SK-N-SH treated with all-trans-retinoic acid at 6 μM for 48 hours (cell line): ENCODE results near the gene CYP46A1.

ENCODE experiments used
- ATAC-seq: fragments of 200-7000 bp; cut with Tn5 transposase; 3 replicates; pipeline ENCODE4 v1.9.1; 2020; ENCODE audit warnings: mild to moderate bottlenecking, moderate library complexity
- ARNTL ChIP-seq: fragments of 450-650 bp; formaldehyde crosslinking; IDR thresholded peaks from 2 replicates; pipeline ENCODE4 v1.5.0; 2020; ENCODE audit warnings: low read depth, mild to moderate bottlenecking, moderate library complexity, borderline replicate concordance
- BACH2 ChIP-seq: fragments of 250-450 bp; sonication (Bioruptor Pico); IDR thresholded peaks from 2 replicates; pipeline ENCODE4 v1.9.0; 2021; ENCODE audit warnings: mild to moderate bottlenecking, borderline replicate concordance
- CSDC2 ChIP-seq: fragments of 250-450 bp; sonication (Bioruptor Pico); IDR thresholded peaks from 2 replicates; pipeline ENCODE4 v1.5.0; 2020; ENCODE audit warnings: mild to moderate bottlenecking, moderate library complexity
- CSRNP3 ChIP-seq: fragments of 250-450 bp; sonication (Bioruptor Pico); IDR thresholded peaks from 2 replicates; pipeline ENCODE4 v1.5.1; 2021; ENCODE audit warnings: mild to moderate bottlenecking, moderate library complexity
- ESRRG ChIP-seq: fragments of 250-450 bp; sonication (Bioruptor Pico); IDR thresholded peaks from 2 replicates; pipeline ENCODE4 v1.6.1; 2021; ENCODE audit warnings: mild to moderate bottlenecking
- GLIS3 ChIP-seq: fragments of 250-450 bp; sonication (Bioruptor Pico); IDR thresholded peaks from 2 replicates; pipeline ENCODE4 v1.5.0; 2020; ENCODE audit warnings: mild to moderate bottlenecking, moderate library complexity
- ISL1 ChIP-seq: fragments of 250-450 bp; sonication (Bioruptor Pico); IDR thresholded peaks from 2 replicates; pipeline ENCODE4 v2.1.2; 2022; ENCODE audit warnings: mild to moderate bottlenecking, moderate library complexity
- PPARA ChIP-seq: fragments of 250-450 bp; sonication (Bioruptor Pico); IDR thresholded peaks from 2 replicates; pipeline ENCODE4 v1.5.0; 2020; ENCODE audit warnings: mild to moderate bottlenecking, borderline replicate concordance
- RARB ChIP-seq: fragments of 250-450 bp; sonication (Bioruptor Pico); IDR thresholded peaks from 2 replicates; pipeline ENCODE4 v1.8.0; 2021; ENCODE audit warnings: mild to moderate bottlenecking, moderate library complexity
- SNAI2 ChIP-seq: fragments of 250-450 bp; sonication (Bioruptor Pico); IDR thresholded peaks from 2 replicates; pipeline ENCODE4 v1.5.0; 2020; ENCODE audit warnings: mild to moderate bottlenecking, moderate library complexity
- TCF4 ChIP-seq: fragments of 250-450 bp; sonication (Bioruptor Pico); IDR thresholded peaks from 2 replicates; pipeline ENCODE4 v1.8.0; 2021; ENCODE audit warnings: mild to moderate bottlenecking, moderate library complexity, borderline replicate concordance
- TOX ChIP-seq: fragments of 250-450 bp; sonication (Bioruptor Pico); IDR thresholded peaks from 2 replicates; pipeline ENCODE4 v1.8.0; 2021; ENCODE audit warnings: mild to moderate bottlenecking, moderate library complexity, borderline replicate concordance
- ZC3H10 ChIP-seq: fragments of 250-450 bp; sonication (Bioruptor Pico); IDR thresholded peaks from 2 replicates; pipeline ENCODE4 v1.5.1; 2021; ENCODE audit warnings: mild to moderate bottlenecking, moderate library complexity
- ZFP3 ChIP-seq: fragments of 250-450 bp; sonication (Bioruptor Pico); IDR thresholded peaks from 2 replicates; pipeline ENCODE4 v1.5.0; 2020; ENCODE audit warnings: mild to moderate bottlenecking, moderate library complexity
- ZFP30 ChIP-seq: fragments of 450-650 bp; formaldehyde crosslinking; IDR thresholded peaks from 2 replicates; pipeline ENCODE4 v1.5.0; 2022; ENCODE audit warnings: mild to moderate bottlenecking, moderate library complexity
- ZNF565 ChIP-seq: fragments of 450-650 bp; formaldehyde crosslinking; conservative IDR thresholded peaks from 2 replicates; pipeline ENCODE4 v1.5.0; 2020; ENCODE audit warnings: low read depth, mild to moderate bottlenecking, moderate library complexity
- ZNF70 ChIP-seq: fragments of 450-650 bp; formaldehyde crosslinking; IDR thresholded peaks from 2 replicates; pipeline ENCODE4 v1.5.0; 2020; ENCODE audit warnings: mild to moderate bottlenecking, moderate library complexity
- ZNF8 ChIP-seq: fragments of 450-650 bp; formaldehyde crosslinking; IDR thresholded peaks from 2 replicates; pipeline ENCODE4 v1.5.0; 2020; ENCODE audit warnings: mild to moderate bottlenecking, moderate library complexity
- TF ChIP-seq, protein P1 (sequence below): fragments of 250-450 bp; sonication (Bioruptor Pico); IDR thresholded peaks from 2 replicates; pipeline ENCODE4 v1.8.0; 2020; ENCODE audit warnings: mild to moderate bottlenecking, moderate library complexity, borderline replicate concordance
- TF ChIP-seq, protein P2 (sequence below): fragments of 250-450 bp; sonication (Bioruptor Pico); IDR thresholded peaks from 2 replicates; pipeline ENCODE4 v1.5.1; 2020; ENCODE audit warnings: low read depth, mild to moderate bottlenecking, moderate library complexity

The CYP46A1 gene

DNA sequence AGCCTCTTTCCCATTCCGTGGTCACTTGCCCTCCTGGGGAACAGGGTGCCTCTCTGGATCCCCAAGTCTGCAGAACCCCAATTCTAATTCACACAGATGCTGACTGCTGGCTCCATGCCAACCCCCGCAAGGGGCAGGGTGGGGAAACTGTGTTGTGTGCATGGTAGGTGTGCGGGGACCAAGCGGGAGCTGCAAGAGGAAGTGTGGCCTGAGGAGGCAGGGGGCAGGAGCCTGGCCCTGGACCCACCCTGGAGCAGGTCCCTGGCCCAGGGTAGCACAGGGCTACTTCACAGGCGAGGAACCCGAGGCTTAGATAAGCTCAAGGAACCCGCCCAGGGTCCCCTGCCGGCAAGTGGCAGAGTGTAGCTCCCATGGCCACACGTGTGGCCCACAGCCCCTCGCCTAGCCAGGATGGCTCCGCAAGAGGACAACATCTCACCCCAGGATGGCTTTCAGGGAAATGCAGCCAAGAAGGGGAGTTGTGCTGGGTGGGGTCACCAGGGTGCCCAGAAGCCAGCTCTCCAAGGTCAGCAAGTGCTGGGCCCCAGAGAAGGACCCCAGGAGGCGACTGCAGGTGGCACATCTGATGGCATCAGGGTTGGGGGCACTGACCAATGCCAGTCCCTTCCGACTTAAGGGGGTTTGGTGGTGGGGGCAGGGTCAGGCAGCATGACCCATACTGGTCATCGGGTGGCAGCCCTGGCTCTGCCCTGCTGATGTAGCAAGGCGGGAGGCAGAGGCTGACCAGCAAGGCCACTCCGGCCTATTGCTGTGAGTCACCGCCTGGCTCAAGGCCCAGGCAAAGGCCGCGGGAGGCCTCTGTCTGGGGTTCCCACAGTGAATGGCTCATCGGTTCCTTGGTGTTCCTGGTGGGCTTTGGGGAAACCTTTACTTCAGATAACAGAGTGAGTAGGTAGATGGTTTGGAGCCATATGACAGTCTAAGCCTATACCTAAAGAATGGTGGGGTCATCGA, 71.8 kb downstream of the CYP46A1 start:
- ATAC-seq = peak; percentile 80

DNA sequence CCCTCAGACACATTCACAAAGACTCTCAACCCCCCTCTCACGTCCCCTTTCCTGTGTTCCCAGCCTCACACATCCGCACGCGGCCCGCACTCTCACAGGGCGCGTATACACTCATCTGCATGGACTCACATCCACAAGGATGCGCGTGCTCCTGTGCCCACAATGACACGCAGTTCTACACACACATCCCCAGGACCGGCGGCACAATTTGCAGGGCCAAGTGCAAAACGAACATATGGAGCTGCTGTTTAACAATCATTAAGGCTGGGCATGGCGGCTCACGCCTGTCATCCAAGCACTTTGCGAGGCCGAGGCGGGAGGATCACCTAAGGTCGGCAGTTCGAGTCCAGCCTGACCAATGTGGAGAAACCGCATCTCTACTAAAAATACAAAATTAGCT, 72.7 kb downstream of the CYP46A1 start:
- ATAC-seq = no peak
- no peak for TF ChIP-seq ZNF565 (CRISPR knock-in tag)
- TF ChIP-seq, all 23 proteins: peak for 0

More for the DNA sequence above, 71.8 kb downstream of the CYP46A1 start:
- no peak for TF ChIP-seq TCF4 (CRISPR knock-in tag)
- no peak for TF ChIP-seq ISL1 (CRISPR knock-in tag)
- TF ChIP-seq ZFP30 (CRISPR knock-in tag) = no peak
- peak; percentile 19; the same call in 1 of the 2 replicates for TF ChIP-seq SNAI2 (CRISPR knock-in tag)
- no peak for TF ChIP-seq PPARA (CRISPR knock-in tag)
- TF ChIP-seq, all 23 proteins: peak for 1

GRCh38 chr14:99757331-99758070, 73.4 kb downstream of the CYP46A1 start:
- peak; percentile 43 for ATAC-seq
- TF ChIP-seq ZFP30 (CRISPR knock-in tag) = no peak
- TF ChIP-seq ESRRG = no peak
- no peak for TF ChIP-seq BACH2 (CRISPR knock-in tag)
- TF ChIP-seq TOX (CRISPR knock-in tag) = no peak
- TF ChIP-seq ARNTL (CRISPR knock-in tag) = no peak
- TF ChIP-seq, protein P1, sequence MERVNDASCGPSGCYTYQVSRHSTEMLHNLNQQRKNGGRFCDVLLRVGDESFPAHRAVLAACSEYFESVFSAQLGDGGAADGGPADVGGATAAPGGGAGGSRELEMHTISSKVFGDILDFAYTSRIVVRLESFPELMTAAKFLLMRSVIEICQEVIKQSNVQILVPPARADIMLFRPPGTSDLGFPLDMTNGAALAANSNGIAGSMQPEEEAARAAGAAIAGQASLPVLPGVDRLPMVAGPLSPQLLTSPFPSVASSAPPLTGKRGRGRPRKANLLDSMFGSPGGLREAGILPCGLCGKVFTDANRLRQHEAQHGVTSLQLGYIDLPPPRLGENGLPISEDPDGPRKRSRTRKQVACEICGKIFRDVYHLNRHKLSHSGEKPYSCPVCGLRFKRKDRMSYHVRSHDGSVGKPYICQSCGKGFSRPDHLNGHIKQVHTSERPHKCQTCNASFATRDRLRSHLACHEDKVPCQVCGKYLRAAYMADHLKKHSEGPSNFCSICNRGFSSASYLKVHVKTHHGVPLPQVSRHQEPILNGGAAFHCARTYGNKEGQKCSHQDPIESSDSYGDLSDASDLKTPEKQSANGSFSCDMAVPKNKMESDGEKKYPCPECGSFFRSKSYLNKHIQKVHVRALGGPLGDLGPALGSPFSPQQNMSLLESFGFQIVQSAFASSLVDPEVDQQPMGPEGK (CRISPR knock-in tag) = peak; percentile 66; the same call in 1 of the 2 replicates
- peak; percentile 73 for TF ChIP-seq ISL1 (CRISPR knock-in tag)
- TF ChIP-seq ZFP3 = no peak
- TF ChIP-seq CSDC2 (CRISPR knock-in tag) = no peak
- peak; percentile 69; the same call in 1 of the 2 replicates for TF ChIP-seq ZC3H10 (CRISPR knock-in tag)
- TF ChIP-seq ZNF8 (CRISPR knock-in tag) = no peak
- TF ChIP-seq RARB (CRISPR knock-in tag) = no peak

DNA sequence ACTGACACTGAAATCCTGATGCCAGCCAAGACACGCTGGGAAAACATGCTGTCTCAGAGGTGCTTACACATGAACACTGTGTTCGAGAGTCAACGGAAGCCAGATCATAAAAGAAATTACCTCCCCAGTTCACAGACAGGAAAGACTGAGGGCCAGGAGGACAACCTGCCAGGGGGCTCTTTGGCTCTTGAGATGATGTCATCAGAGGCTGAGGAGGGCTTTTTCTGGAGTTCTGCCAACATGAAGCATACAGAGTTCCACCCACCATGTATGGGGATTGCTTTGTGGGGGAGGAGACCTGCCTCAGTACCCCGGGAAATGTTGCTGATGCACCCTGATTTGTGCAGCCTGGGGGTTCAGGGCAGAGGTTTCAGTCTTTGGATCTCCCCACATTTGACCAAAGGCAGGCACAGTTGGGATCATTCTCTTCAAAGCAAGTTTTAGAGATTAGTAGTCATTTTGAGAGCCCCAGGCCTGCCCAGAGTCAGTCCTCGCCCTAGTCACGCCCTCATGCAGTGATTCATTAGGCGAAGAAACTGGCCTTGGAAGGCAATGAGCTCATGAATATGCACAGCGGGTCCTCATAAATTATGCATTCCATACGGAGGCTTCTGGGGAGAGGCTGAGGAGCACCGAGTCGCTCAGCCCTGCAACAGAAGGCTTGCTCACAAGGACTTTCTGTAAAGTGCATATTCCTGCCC, 74.2 kb downstream of the CYP46A1 start:
- TF ChIP-seq ZNF565 (CRISPR knock-in tag) = no peak
- TF ChIP-seq, protein P2, sequence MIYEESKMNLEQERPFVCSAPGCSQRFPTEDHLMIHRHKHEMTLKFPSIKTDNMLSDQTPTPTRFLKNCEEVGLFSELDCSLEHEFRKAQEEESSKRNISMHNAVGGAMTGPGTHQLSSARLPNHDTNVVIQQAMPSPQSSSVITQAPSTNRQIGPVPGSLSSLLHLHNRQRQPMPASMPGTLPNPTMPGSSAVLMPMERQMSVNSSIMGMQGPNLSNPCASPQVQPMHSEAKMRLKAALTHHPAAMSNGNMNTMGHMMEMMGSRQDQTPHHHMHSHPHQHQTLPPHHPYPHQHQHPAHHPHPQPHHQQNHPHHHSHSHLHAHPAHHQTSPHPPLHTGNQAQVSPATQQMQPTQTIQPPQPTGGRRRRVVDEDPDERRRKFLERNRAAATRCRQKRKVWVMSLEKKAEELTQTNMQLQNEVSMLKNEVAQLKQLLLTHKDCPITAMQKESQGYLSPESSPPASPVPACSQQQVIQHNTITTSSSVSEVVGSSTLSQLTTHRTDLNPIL (CRISPR knock-in tag) = no peak
- no peak for TF ChIP-seq BACH2 (CRISPR knock-in tag)
- TF ChIP-seq ZNF8 (CRISPR knock-in tag) = no peak
- no peak for TF ChIP-seq ZC3H10 (CRISPR knock-in tag)
- TF ChIP-seq GLIS3 (CRISPR knock-in tag) = no peak
- no peak for TF ChIP-seq ZNF70 (CRISPR knock-in tag)
- peak; percentile 71 for ATAC-seq

- ATAC-seq = no peak
- TF ChIP-seq ZNF70 (CRISPR knock-in tag) = no peak
- TF ChIP-seq ARNTL (CRISPR knock-in tag) = no peak
- no peak for TF ChIP-seq ZFP3
- no peak for TF ChIP-seq ZFP30 (CRISPR knock-in tag)
- TF ChIP-seq, protein P1 (CRISPR knock-in tag) = no peak
- TF ChIP-seq TOX (CRISPR knock-in tag) = no peak
- no peak for TF ChIP-seq CSRNP3 (CRISPR knock-in tag)
- no peak for TF ChIP-seq ISL1 (CRISPR knock-in tag)
- TF ChIP-seq PPARA (CRISPR knock-in tag) = no peak
- TF ChIP-seq, protein P2 (CRISPR knock-in tag) = no peak
- TF ChIP-seq ZNF8 (CRISPR knock-in tag) = no peak
- TF ChIP-seq SNAI2 (CRISPR knock-in tag) = no peak
- TF ChIP-seq ZNF565 (CRISPR knock-in tag) = no peak
- TF ChIP-seq BACH2 (CRISPR knock-in tag) = no peak
Measured at GRCh38 chr14:99758872-99759545, 74.9 kb downstream of the CYP46A1 start.
